ENCODE data around the gene BOC. TPM values are rescaled to one million over a fixed set of nuclear protein-coding genes. Genes with fewer than 3 reads are reported as not detected.

BOC gene
- total and polyA plus RNA-seq, 2 of the 8 experiments (the other 6 are each of a cell fraction or from before 2014, with no cell fraction given): 6.9 to 9.3 TPM

DNA sequence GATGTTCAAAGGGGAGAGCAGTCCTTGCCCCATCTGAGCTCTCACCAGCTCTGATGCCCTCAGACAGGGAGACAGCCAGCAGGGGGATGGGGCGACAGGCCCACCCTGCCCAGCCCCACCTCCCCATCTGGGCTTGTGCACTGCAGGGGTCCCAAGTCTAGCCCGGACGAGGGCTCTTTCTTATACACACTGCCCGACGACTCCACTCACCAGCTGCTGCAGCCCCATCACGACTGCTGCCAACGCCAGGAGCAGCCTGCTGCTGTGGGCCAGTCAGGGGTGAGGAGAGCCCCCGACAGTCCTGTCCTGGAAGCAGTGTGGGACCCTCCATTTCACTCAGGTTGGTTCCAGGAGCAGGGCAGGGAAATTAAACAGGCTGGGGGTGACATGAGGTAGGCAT, 73.9 kb downstream of the BOC start:
- no peak overlapping the region for H2BK15ac ChIP-seq (ENCODE audit: low read length)
- H3K9me3 ChIP-seq (ENCODE audit: insufficient read depth in 2 of 2, low read depth in 1 of 2, low read length in 1 of 2): no peaks in the 10 kb centered on the region
- no peak overlapping the region for H2BK120ac ChIP-seq (replicated peaks; ENCODE audit: low read depth, low read length)
- H3K18ac ChIP-seq (ENCODE audit: extremely low read depth, low read length): no peak overlapping the region
- no peak overlapping the region for H3K9ac ChIP-seq (replicated peaks in 1 of 4; ENCODE audit: extremely low read depth in 1 of 4, low read depth in 3 of 4, low read length in 3 of 4)
- H3K23me2 ChIP-seq (ENCODE audit: low read depth, low read length): no peaks in the 10 kb centered on the region
- no peak overlapping the region for H3K4ac ChIP-seq (replicated peaks; ENCODE audit: insufficient read length, low read depth, low read length)
- H3K4me3 ChIP-seq (ENCODE audit: extremely low read depth in 1 of 4, insufficient read depth in 2 of 4, low read depth in 3 of 4, low read length in 4 of 4): no peak overlapping the region
- no peaks in the 10 kb centered on the region for H3K27me3 ChIP-seq (replicated peaks in 1 of 4; ENCODE audit: control insufficient read depth in 3 of 4, extremely low read depth in 1 of 4, insufficient read depth in 3 of 4, low read length in 3 of 4)
- H3K23ac ChIP-seq (ENCODE audit: insufficient read length): no peak overlapping the region
- FAIRE-seq (no peak), DNase-seq (ENCODE audit: low read depth in 1 of 2, low spot score in 2 of 2) (no peak)
- H3K56ac ChIP-seq (replicated peaks; ENCODE audit: insufficient read length, low read depth, low read length): no peak overlapping the region
- no peak overlapping the region for H2AK5ac ChIP-seq (ENCODE audit: low read depth, low read length)
- 98% methylated on average over 5 of the region's 8 CpGs; no CpG with 5 or more reads in 1 of the 2 experiments for WGBS, 2 experiments (ENCODE audit: extremely low coverage in 1 of 2, insufficient coverage in 1 of 2, insufficient read length in 1 of 2, insufficient replicate concordance in 2 of 2, low coverage in 1 of 2, low lambda C conversion rate in 2 of 2, missing lambda C conversion rate in 1 of 2)
- no peak overlapping the region for H2AFZ ChIP-seq (ENCODE audit: low read length)
- no peak overlapping the region for H4K91ac ChIP-seq (replicated peaks; ENCODE audit: insufficient read length, low read length)
- ChIA-PET POLR2A (ENCODE audit: partially characterized antibody) (no interaction called here), CTCF (ENCODE audit: partially characterized antibody) (interaction anchor here (0.6 to 7.8 kb wide), 8 partner anchors 7 to 229 kb away, joined by 3 to 108 read pairs (median 6); no protein-coding TSS in a partner anchor)
- H4K20me1 ChIP-seq (replicated peaks in 1 of 2; ENCODE audit: control insufficient read depth in 1 of 2, insufficient read depth in 2 of 2, low read length in 2 of 2): no peaks in the 10 kb centered on the region
- H2BK5ac ChIP-seq (ENCODE audit: low read depth, low read length): no peak overlapping the region
- H3K27ac ChIP-seq (ENCODE audit: low read depth, low read length): no peak overlapping the region
- H3K14ac ChIP-seq (ENCODE audit: insufficient read length): no peak overlapping the region
- H4K8ac ChIP-seq (ENCODE audit: extremely low read depth, insufficient read depth, low read length): no peak overlapping the region
- H2BK20ac ChIP-seq (ENCODE audit: low read length): no peak overlapping the region
- no peaks in the 10 kb centered on the region for H3K79me2 ChIP-seq (ENCODE audit: control insufficient read depth in 1 of 2, insufficient read depth in 2 of 2, low read length in 2 of 2)
- no peak overlapping the region for H4K5ac ChIP-seq (ENCODE audit: insufficient read length, low read depth, low read length)
- H3K36me3 ChIP-seq (ENCODE audit: control insufficient read depth in 2 of 4, insufficient read depth in 4 of 4, low read length in 3 of 4): peaks cover 0 to 4% (median 0%) of the 10 kb centered on the region in 4 experiments; a peak in 3 of 8 replicates
- H3K4me2 ChIP-seq (ENCODE audit: insufficient read depth in 1 of 2, low read depth in 2 of 2, low read length in 2 of 2): no peak overlapping the region
- H2BK12ac ChIP-seq (ENCODE audit: low read depth, low read length): no peak overlapping the region
- H3K79me1 ChIP-seq (ENCODE audit: low read depth, low read length): no peaks in the 10 kb centered on the region
- 0 out of 7 replicates have a peak, but pooled peaks cover 0 to 2% (median 0%) of the 10 kb centered on the region in 4 experiments for H3K4me1 ChIP-seq (replicated peaks in 1 of 4; ENCODE audit: control insufficient read depth in 3 of 4, insufficient read depth in 4 of 4, low read length in 3 of 4)
- TF ChIP-seq CHD2 (IDR thresholded peaks at IDR 0.05; ENCODE audit: low read length): no peak
- TF ChIP-seq MAX (IDR thresholded peaks at IDR 0.05): no peak
- no peak for TF ChIP-seq RBBP5 (IDR thresholded peaks at IDR 0.05; ENCODE audit: borderline replicate concordance, low read depth, low read length)
- TF ChIP-seq CBX8 (IDR thresholded peaks at IDR 0.05; ENCODE audit: borderline replicate concordance, low read depth, low read length): no peak
- no peak for TF ChIP-seq CREB1 (IDR thresholded peaks at IDR 0.05)
- no peak for TF ChIP-seq PHF8 (conservative IDR thresholded peaks at IDR 0.05; ENCODE audit: low read depth, low read length)
- no peak for TF ChIP-seq BACH1 (IDR thresholded peaks at IDR 0.05; ENCODE audit: low read length)
- TF ChIP-seq, protein P1, sequence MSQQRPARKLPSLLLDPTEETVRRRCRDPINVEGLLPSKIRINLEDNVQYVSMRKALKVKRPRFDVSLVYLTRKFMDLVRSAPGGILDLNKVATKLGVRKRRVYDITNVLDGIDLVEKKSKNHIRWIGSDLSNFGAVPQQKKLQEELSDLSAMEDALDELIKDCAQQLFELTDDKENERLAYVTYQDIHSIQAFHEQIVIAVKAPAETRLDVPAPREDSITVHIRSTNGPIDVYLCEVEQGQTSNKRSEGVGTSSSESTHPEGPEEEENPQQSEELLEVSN (IDR thresholded peaks at IDR 0.05): no peak
- no peak for TF ChIP-seq EGR1 (IDR thresholded peaks at IDR 0.05; ENCODE audit: borderline replicate concordance, low read depth, low read length)
- no peak for TF ChIP-seq ASH2L (IDR thresholded peaks at IDR 0.05; ENCODE audit: low read length)
- TF ChIP-seq RNF2 (IDR thresholded peaks at IDR 0.05; ENCODE audit: borderline replicate concordance, low read depth, low read length, missing control alignments, poor library complexity, severe bottlenecking): no peak
- no peak for TF ChIP-seq SP4 (IDR thresholded peaks at IDR 0.05; ENCODE audit: low read length)
- no peak for TF ChIP-seq RAD21 (IDR thresholded peaks at IDR 0.05 in 1 of 2, conservative IDR thresholded peaks at IDR 0.05 in 1 of 2; ENCODE audit: low read depth in 2 of 2, low read length in 2 of 2)
- no peak for TF ChIP-seq JUN (IDR thresholded peaks at IDR 0.05; ENCODE audit: low read depth, low read length)
